ENCODE data around the gene ESRRA. TPM values are rescaled to one million over a fixed set of nuclear protein-coding genes. Genes with fewer than 3 reads are reported as not detected.

ESRRA gene
- total and polyA plus RNA-seq, 8 donors, result 45.5 to 685 (median 87.0) TPM

GRCh38 chr11:64259533-64260067 lies 45.7 kb upstream of the ESRRA start:
- no peak for DNase-seq
- no peaks in the 10 kb centered on the region for H3K9me3 ChIP-seq
- peaks cover 71 to 98% (median 97%) of the 10 kb centered on the region in 4 donors for H3K36me3 ChIP-seq
- no peaks in the 10 kb centered on the region for H3K4me1 ChIP-seq
- H3K4me3 ChIP-seq, result no peak overlapping the region
- no peaks in the 10 kb centered on the region for H3K27me3 ChIP-seq
- H3K27ac ChIP-seq, result no peak overlapping the region
- TF ChIP-seq EP300 (IDR thresholded peaks at IDR 0.05), result no peak
- TF ChIP-seq CTCF (IDR thresholded peaks at IDR 0.05), result no peak
- no peak for TF ChIP-seq POLR2A (IDR thresholded peaks at IDR 0.05)
- no peak for TF ChIP-seq POLR2AphosphoS5 (IDR thresholded peaks at IDR 0.05)
- WGBS, 5 donors, result 73 to 88% (median 79%) methylated on average over 4 of the region's 4 CpGs
- intact Hi-C loops (cut with DNase I; ENCODE audit: low total_unique reads), result no loop called here

- no peak for DNase-seq
- Histone ChIP-seq H3K27ac (no peak overlapping the region), H3K4me1 (no peaks in the 10 kb centered on the region), H3K27me3 (no peaks in the 10 kb centered on the region), H3K36me3 (peaks cover 69 to 98% (median 97%) of the 10 kb centered on the region in 4 donors), H3K9me3 (no peaks in the 10 kb centered on the region), H3K4me3 (no peak overlapping the region)
- intact Hi-C loops (cut with DNase I; ENCODE audit: low total_unique reads), result no loop called here
- TF ChIP-seq POLR2AphosphoS5 (IDR thresholded peaks at IDR 0.05) (no peak), CTCF (IDR thresholded peaks at IDR 0.05) (no peak)
- 90 to 94% (median 92%) methylated on average over 6 of the region's 6 CpGs for WGBS, 5 donors
Measured at GRCh38 chr11:64260147-64260708, 45.1 kb upstream of the ESRRA start.

DNA sequence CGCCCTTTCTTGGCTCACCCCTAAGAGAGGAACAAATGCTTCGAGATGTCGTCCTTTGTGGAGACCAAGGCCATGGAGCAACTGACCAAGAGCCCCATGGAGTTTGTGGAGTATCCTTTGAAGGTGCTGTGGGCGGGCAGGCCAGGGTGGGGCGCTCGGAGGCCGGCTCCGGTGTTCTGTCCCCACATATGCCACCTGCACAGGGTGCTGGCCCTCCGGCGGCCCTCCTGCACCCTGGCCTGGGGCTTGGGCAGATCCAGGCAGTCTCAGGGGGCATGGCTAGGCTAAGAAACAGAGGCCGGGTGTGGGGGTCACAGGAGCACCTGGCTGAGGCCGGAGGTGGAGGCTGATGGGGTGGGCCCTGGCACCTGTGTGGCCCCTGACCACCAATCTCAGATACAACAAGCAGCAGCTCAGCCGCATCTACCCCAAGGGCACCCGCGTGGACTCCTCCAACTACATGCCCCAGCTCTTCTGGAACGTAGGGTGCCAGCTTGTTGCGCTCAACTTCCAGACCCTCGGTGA lies 43.7 kb upstream of the ESRRA start:
- WGBS, 5 donors, result 88 to 93% (median 93%) methylated on average over 16 to 18 of the region's 18 CpGs
- Histone ChIP-seq H3K4me3 (no peak overlapping the region), H3K36me3 (peaks cover 65 to 98% (median 97%) of the 10 kb centered on the region in 4 donors), H3K9me3 (no peaks in the 10 kb centered on the region), H3K27ac (no peak overlapping the region), H3K27me3 (no peaks in the 10 kb centered on the region), H3K4me1 (no peaks in the 10 kb centered on the region)
- intact Hi-C loops (cut with DNase I; ENCODE audit: low total_unique reads), result no loop called here
- TF ChIP-seq POLR2AphosphoS5 (IDR thresholded peaks at IDR 0.05), result no peak
- no peak for TF ChIP-seq POLR2A (IDR thresholded peaks at IDR 0.05)
- TF ChIP-seq EP300 (IDR thresholded peaks at IDR 0.05), result no peak
- TF ChIP-seq CTCF (IDR thresholded peaks at IDR 0.05), result no peak
- no peak for DNase-seq

GRCh38 chr11:64262271-64263002 lies 42.9 kb upstream of the ESRRA start:
- Histone ChIP-seq H3K27me3 (no peaks in the 10 kb centered on the region), H3K36me3 (peaks cover 59 to 97% (median 95%) of the 10 kb centered on the region in 4 donors), H3K9me3 (no peaks in the 10 kb centered on the region), H3K27ac (no peak overlapping the region), H3K4me3 (no peak overlapping the region), H3K4me1 (peaks cover 0 to 6% (median 6%) of the 10 kb centered on the region in 4 donors)
- intact Hi-C loops (cut with DNase I; ENCODE audit: low total_unique reads), result no loop called here
- WGBS, 5 donors, result 92 to 96% (median 93%) methylated on average over 18 to 42 of the region's 42 CpGs
- TF ChIP-seq EP300 (IDR thresholded peaks at IDR 0.05) (no peak), POLR2A (IDR thresholded peaks at IDR 0.05) (no peak), CTCF (IDR thresholded peaks at IDR 0.05) (no peak), POLR2AphosphoS5 (IDR thresholded peaks at IDR 0.05) (no peak)
- DNase-seq, result no peak

Measured in stomach (tissue), 9 donors.